ENCODE results near the gene DHCR7.

DHCR7 gene

GRCh38 chr11:71393283-71393682, 54.9 kb downstream of the DHCR7 start:
- no peak for DNase-seq (ENCODE audit: low read depth)
- H3K4me3 ChIP-seq (ENCODE audit: low read depth, low read length), result no peak overlapping the region
- no peak for TF ChIP-seq CTCF (conservative IDR thresholded peaks at IDR 0.05; ENCODE audit: low read depth, low read length)

GRCh38 chr11:71391796-71392195, 56.4 kb downstream of the DHCR7 start:
- no peak for TF ChIP-seq CTCF (conservative IDR thresholded peaks at IDR 0.05; ENCODE audit: low read depth, low read length)
- no peak overlapping the region for H3K4me3 ChIP-seq (ENCODE audit: low read depth, low read length)
- no peak for DNase-seq (ENCODE audit: low read depth)

- no peak for DNase-seq (ENCODE audit: low read depth)
- no peak overlapping the region for H3K4me3 ChIP-seq (ENCODE audit: low read depth, low read length)
- TF ChIP-seq CTCF (conservative IDR thresholded peaks at IDR 0.05; ENCODE audit: low read depth, low read length), result no peak
Measured at GRCh38 chr11:71391352-71391751, 56.8 kb downstream of the DHCR7 start.

- no peak for DNase-seq (ENCODE audit: low read depth)
- no peak for TF ChIP-seq CTCF (conservative IDR thresholded peaks at IDR 0.05; ENCODE audit: low read depth, low read length)
- no peak overlapping the region for H3K4me3 ChIP-seq (ENCODE audit: low read depth, low read length)
Measured at GRCh38 chr11:71388637-71389235, 59.5 kb downstream of the DHCR7 start.

GRCh38 chr11:71387784-71388636, 60.2 kb downstream of the DHCR7 start:
- TF ChIP-seq CTCF (conservative IDR thresholded peaks at IDR 0.05; ENCODE audit: low read depth, low read length), result no peak
- no peak overlapping the region for H3K4me3 ChIP-seq (ENCODE audit: low read depth, low read length)
- DNase-seq (ENCODE audit: low read depth), result no peak

GRCh38 chr11:71387200-71387599, 61.0 kb downstream of the DHCR7 start:
- no peak for TF ChIP-seq CTCF (conservative IDR thresholded peaks at IDR 0.05; ENCODE audit: low read depth, low read length)
- H3K4me3 ChIP-seq (ENCODE audit: low read depth, low read length), result no peak overlapping the region
- DNase-seq (ENCODE audit: low read depth), result no peak

- TF ChIP-seq CTCF (conservative IDR thresholded peaks at IDR 0.05; ENCODE audit: low read depth, low read length), result no peak
- no peak overlapping the region for H3K4me3 ChIP-seq (ENCODE audit: low read depth, low read length)
- DNase-seq (ENCODE audit: low read depth), result no peak
Measured at GRCh38 chr11:71386202-71386601, 62.0 kb downstream of the DHCR7 start.

All from choroid plexus epithelial cell (primary cell).